Gastroesophageal sphincter (tissue), 4 donors: ENCODE measurements around the gene KANSL1L. TPM values are rescaled to one million over a fixed set of nuclear protein-coding genes. Genes with fewer than 3 reads are reported as not detected.
A peak's percentile ranks its signal among the peaks of the same experiment; 100 is the strongest.

Source experiments
- ATAC-seq: fragments of 150-250 bp; one replicate; pipeline ENCODE4 v1.9.1; 2016; ENCODE audit warnings: mild to moderate bottlenecking, moderate library complexity
- H3K27ac ChIP-seq, 4 donors: fragments of 200-600 bp; sonication (generic) in 3 of 4; 1 replicate in 3 of 4; 2 replicates in 1 of 4; pipeline ENCODE4 v1.5.1; 2016 to 2019
- H3K27me3 ChIP-seq: fragments of 200-600 bp; sonication (generic); one replicate; pipeline ENCODE4 v1.5.1; 2019
- H3K36me3 ChIP-seq, 2 donors: fragments of 200-600 bp; sonication (generic); one replicate each; pipeline ENCODE4 v1.5.1; 2019; ENCODE audit warnings: control low read depth in 1 of 2
- H3K4me1 ChIP-seq, 3 donors: fragments of 200-600 bp; sonication (generic); 1 replicate in 2 of 3; 2 replicates in 1 of 3; pipeline ENCODE4 v1.5.1; 2016 to 2019; ENCODE audit warnings: control low read depth in 2 of 3
- H3K4me3 ChIP-seq, 2 donors: fragments of 200-600 bp; sonication (generic); one replicate each; pipeline ENCODE4 v1.5.1; 2019; ENCODE audit warnings: mild to moderate bottlenecking in 1 of 2, moderate library complexity in 1 of 2
- H3K9me3 ChIP-seq, 3 donors: fragments of 200-600 bp; sonication (generic); one replicate each; pipeline ENCODE4 v1.5.1; 2017 to 2019; ENCODE audit warnings: control low read depth in 2 of 3
- CTCF ChIP-seq, 4 experiments: fragments of 200-600 bp in 2 of 4; fragments of 450-650 bp in 2 of 4; sonication (generic) in 1 of 4; IDR thresholded peaks; one replicate each; pipeline ENCODE4 v1.5.1; 2017 to 2019; ENCODE audit warnings: antibody characterized with exemption in 4 of 4, mild to moderate bottlenecking in 2 of 4, moderate library complexity in 2 of 4
- EP300 ChIP-seq: sonication (generic); formaldehyde crosslinking; IDR thresholded peaks from one replicate; pipeline ENCODE4 v1.6.1; 2017; ENCODE audit warnings: antibody characterized with exemption, mild to moderate bottlenecking
- POLR2A ChIP-seq, 2 donors: fragments of 450-650 bp; IDR thresholded peaks; one replicate each; pipeline ENCODE4 v1.6.1; 2017; ENCODE audit warnings: antibody characterized with exemption in 2 of 2, mild to moderate bottlenecking in 2 of 2, moderate library complexity in 1 of 2
- POLR2AphosphoS5 ChIP-seq: sonication (generic); formaldehyde crosslinking; IDR thresholded peaks from one replicate; pipeline ENCODE4 v1.6.1; 2017; ENCODE audit warnings: antibody characterized with exemption
- WGBS, 2 donors: methylation state at CpG; one replicate each; pipeline ENCODE4 v1.1.5; 2018; ENCODE audit warnings: low coverage in 1 of 2; 5-methylcytosine and 5-hydroxymethylcytosine counted together
- total RNA-seq, 4 donors: library from RNA; depleted of rRNA; stranded (reverse); fragments of >200 nt; gene quantifications; one replicate each; pipeline ENCODE4 v1.1.0, GENCODE V29; 2016

The KANSL1L gene
- total RNA-seq, 4 donors from 2014 or later: 24.2 to 54.6 (median 37.9) TPM

- Histone ChIP-seq H3K9me3 (no peaks in the 10 kb centered on the region), H3K4me1 (no peaks in the 10 kb centered on the region), H3K36me3 (peaks cover 0 to 7% of the 10 kb centered on the region in 2 donors), H3K4me3 (no peak overlapping the region), H3K27ac (no peak overlapping the region), H3K27me3 (no peaks in the 10 kb centered on the region)
- ATAC-seq: no peak
- no peak for TF ChIP-seq CTCF (IDR thresholded peaks at IDR 0.05)
- TF ChIP-seq EP300: no peak
- no peak for TF ChIP-seq POLR2AphosphoS5
- no peak for TF ChIP-seq POLR2A (IDR thresholded peaks at IDR 0.05)
- 38 to 42% methylated on average over 2 of the region's 2 CpGs for WGBS, 2 donors
Observed at GRCh38 chr2:210086930-210087329, 84.3 kb downstream of the KANSL1L start.

GRCh38 chr2:210086292-210086691, 84.9 kb downstream of the KANSL1L start:
- H3K4me3 ChIP-seq: no peak overlapping the region
- no peak for ATAC-seq
- H3K36me3 ChIP-seq: peaks cover 0 to 8% of the 10 kb centered on the region in 2 donors
- 73 to 77% methylated on average over 1 of the region's 1 CpG for WGBS, 2 donors
- TF ChIP-seq CTCF (IDR thresholded peaks at IDR 0.05) (no peak), POLR2A (IDR thresholded peaks at IDR 0.05) (no peak), EP300 (no peak), POLR2AphosphoS5 (no peak)
- H3K27me3 ChIP-seq: no peaks in the 10 kb centered on the region
- H3K9me3 ChIP-seq: no peaks in the 10 kb centered on the region
- H3K27ac ChIP-seq: no peak overlapping the region
- no peaks in the 10 kb centered on the region for H3K4me1 ChIP-seq

- Histone ChIP-seq H3K36me3 (peaks cover 0 to 5% of the 10 kb centered on the region in 2 donors), H3K4me3 (no peak overlapping the region), H3K4me1 (no peaks in the 10 kb centered on the region), H3K27ac (no peak overlapping the region), H3K27me3 (no peaks in the 10 kb centered on the region), H3K9me3 (no peaks in the 10 kb centered on the region)
- ATAC-seq: no peak
- 0 to 14% methylated on average over 1 to 2 of the region's 2 CpGs for WGBS, 2 donors
- TF ChIP-seq POLR2A (IDR thresholded peaks at IDR 0.05): no peak
- no peak for TF ChIP-seq POLR2AphosphoS5
- TF ChIP-seq CTCF (IDR thresholded peaks at IDR 0.05): peak; percentile 30 to 55 (median 46)
Observed at GRCh38 chr2:210072922-210073509, 98.2 kb downstream of the KANSL1L start.

GRCh38 chr2:210072493-210072892, 98.7 kb downstream of the KANSL1L start:
- ATAC-seq: no peak
- no peaks in the 10 kb centered on the region for H3K4me1 ChIP-seq
- no peak for TF ChIP-seq POLR2A (IDR thresholded peaks at IDR 0.05)
- no peak for TF ChIP-seq POLR2AphosphoS5
- no peak for TF ChIP-seq EP300
- no peak for TF ChIP-seq CTCF (IDR thresholded peaks at IDR 0.05)
- H3K9me3 ChIP-seq: no peaks in the 10 kb centered on the region
- no peak overlapping the region for H3K4me3 ChIP-seq
- H3K36me3 ChIP-seq: peaks cover 0 to 5% of the 10 kb centered on the region in 2 donors
- 92 to 93% methylated on average over 4 to 5 of the region's 5 CpGs for WGBS, 2 donors
- no peaks in the 10 kb centered on the region for H3K27me3 ChIP-seq
- no peak overlapping the region for H3K27ac ChIP-seq

GRCh38 chr2:210063306-210063705, 107.9 kb downstream of the KANSL1L start:
- TF ChIP-seq POLR2AphosphoS5: no peak
- TF ChIP-seq POLR2A (IDR thresholded peaks at IDR 0.05): no peak
- ATAC-seq: no peak
- Histone ChIP-seq H3K27me3 (no peaks in the 10 kb centered on the region), H3K9me3 (no peaks in the 10 kb centered on the region), H3K4me1 (no peaks in the 10 kb centered on the region), H3K27ac (no peak overlapping the region), H3K36me3 (peaks cover 0 to 30% of the 10 kb centered on the region in 2 donors), H3K4me3 (no peak overlapping the region)
- 75% methylated on average over 1 of the region's 2 CpGs; no CpG with 5 or more reads in 1 of the 2 donors for whole genome bisulfite sequencing, 2 donors
